ENCODE data around the gene NCKIPSD.

The NCKIPSD gene

GRCh38 chr3:48716982-48717746 lies 31.4 kb upstream of the NCKIPSD start, which contains the start of gene IP6K2 (continued):
- TF ChIP-seq ZNF623 (tag by site-specific recombination; IDR thresholded peaks at IDR 0.05) (no peak), ZNF175 (tag by site-specific recombination; IDR thresholded peaks at IDR 0.05) (no peak), ZNF2 (tag by site-specific recombination; IDR thresholded peaks at IDR 0.05) (no peak), ZNF280D (tag by site-specific recombination; IDR thresholded peaks at IDR 0.05) (no peak), ZNF350 (tag by site-specific recombination; IDR thresholded peaks at IDR 0.05) (no peak), GLI2 (tag by site-specific recombination; IDR thresholded peaks at IDR 0.05; ENCODE audit: borderline replicate concordance, low read depth) (no peak), PRDM1 (tag by site-specific recombination; IDR thresholded peaks at IDR 0.05) (no peak), KLF16 (tag by site-specific recombination; IDR thresholded peaks at IDR 0.05) (peak; percentile 28; the same call in 1 of the 2 replicates), ZNF518A (tag by site-specific recombination; conservative IDR thresholded peaks at IDR 0.05; ENCODE audit: low read depth) (peak; percentile 39; the same call in 1 of the 2 replicates), ZNF280C (tag by site-specific recombination; IDR thresholded peaks at IDR 0.05) (no peak), ZNF600 (tag by site-specific recombination; IDR thresholded peaks at IDR 0.05) (no peak), GFI1B (tag by site-specific recombination; IDR thresholded peaks at IDR 0.05) (no peak), ZNF223 (tag by site-specific recombination; IDR thresholded peaks at IDR 0.05) (no peak), ZBTB7A (tag by site-specific recombination; IDR thresholded peaks at IDR 0.05; ENCODE audit: low read depth) (no peak), ZNF658 (tag by site-specific recombination; IDR thresholded peaks at IDR 0.05) (no peak), ZNF132 (tag by site-specific recombination; IDR thresholded peaks at IDR 0.05; ENCODE audit: borderline replicate concordance) (no peak), ZBTB49 (tag by site-specific recombination; IDR thresholded peaks at IDR 0.05; ENCODE audit: low read depth) (no peak), ZNF157 (tag by site-specific recombination; IDR thresholded peaks at IDR 0.05) (no peak), ZNF704 (tag by site-specific recombination; IDR thresholded peaks at IDR 0.05) (no peak), ZNF18 (tag by site-specific recombination; IDR thresholded peaks at IDR 0.05) (no peak), ZNF24 (tag by site-specific recombination; IDR thresholded peaks at IDR 0.05) (no peak), ZNF529 (tag by site-specific recombination; IDR thresholded peaks at IDR 0.05; ENCODE audit: insufficient replicate concordance) (no peak)

All from HEK293 (cell line).